ENCODE measurements around the gene SF3B5.
A peak's percentile ranks its signal among the peaks of the same experiment; 100 is the strongest.
"Not testable (repeated sequence)": the region's sequence is repeated elsewhere in the genome, so short reads cannot be mapped to it uniquely, and the experiment has no call there.

Gene SF3B5

GRCh38 chr6:144063744-144064401 is 31.5 kb downstream of the SF3B5 start:
- peak; percentile 90 for DNase-seq (ENCODE audit: low spot score)

GRCh38 chr6:144063246-144063743 is 32.1 kb downstream of the SF3B5 start:
- DNase-seq (ENCODE audit: low spot score) = no peak

DNA sequence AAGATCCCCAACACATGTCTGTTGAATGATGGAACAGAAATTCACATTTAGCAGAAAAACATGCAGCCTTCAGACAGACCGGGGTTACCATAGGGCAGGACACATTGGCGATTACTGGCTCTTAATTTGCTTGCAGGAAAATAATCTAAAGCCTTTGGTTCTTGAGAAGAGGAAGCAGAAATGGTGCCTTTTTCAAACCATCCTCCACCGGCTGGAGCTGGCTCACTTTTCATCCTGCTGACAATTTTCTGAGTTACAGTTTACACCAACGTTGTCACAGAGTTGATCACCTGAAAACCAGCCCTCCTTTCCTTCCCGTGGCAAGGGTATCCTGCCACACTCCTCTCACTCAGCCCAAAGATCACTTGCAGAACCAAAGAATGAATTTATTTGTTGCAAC is 32.6 kb downstream of the SF3B5 start:
- no peak for DNase-seq (ENCODE audit: low spot score)

DNA sequence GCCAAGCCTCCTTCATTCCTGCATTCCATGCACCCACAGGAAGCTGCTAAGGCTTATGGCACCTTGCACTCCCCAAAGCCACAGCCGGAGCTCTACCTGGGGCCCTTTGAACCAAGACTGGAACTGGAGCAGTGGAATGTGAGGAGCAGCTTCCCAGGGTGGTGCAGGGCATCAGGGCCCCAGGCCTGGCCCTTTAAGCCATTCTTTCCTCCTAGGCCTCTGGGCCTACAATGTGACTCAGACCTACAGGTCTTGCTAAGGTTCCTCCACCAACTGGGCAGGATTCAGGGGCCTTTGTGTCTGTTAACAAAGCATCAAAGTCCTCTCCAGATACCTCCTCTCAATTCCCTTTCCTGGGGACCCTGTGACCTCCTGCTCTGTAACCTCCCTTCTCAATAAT is 36.2 kb downstream of the SF3B5 start:
- DNase-seq (ENCODE audit: low spot score) = no peak

- no peak for DNase-seq (ENCODE audit: low spot score)
Measured at GRCh38 chr6:144055121-144055931, 40.0 kb downstream of the SF3B5 start.

DNA sequence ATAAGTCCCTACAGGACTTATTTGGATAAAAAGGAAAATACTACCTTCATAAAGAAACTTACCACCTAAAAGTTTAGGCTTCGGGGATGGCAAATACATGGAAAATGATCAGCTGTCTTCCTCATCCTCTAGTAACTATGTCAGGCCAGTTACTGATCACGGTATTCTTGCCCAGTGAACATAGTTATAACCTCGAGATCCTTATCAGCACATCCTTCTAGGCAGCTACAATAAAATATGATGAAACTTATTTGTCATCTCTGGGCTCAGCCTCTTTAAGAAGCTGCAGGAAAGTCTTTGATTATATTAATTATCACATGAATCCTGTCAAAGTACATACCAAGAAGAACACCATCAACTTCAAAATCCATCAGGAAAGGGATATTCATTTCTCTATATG is 41.8 kb downstream of the SF3B5 start:
- DNase-seq (ENCODE audit: low spot score) = no peak

- no peak for DNase-seq (ENCODE audit: low spot score)
Measured at GRCh38 chr6:144052488-144052887, 42.9 kb downstream of the SF3B5 start.

GRCh38 chr6:144049386-144049785 is 46.0 kb downstream of the SF3B5 start:
- no peak for DNase-seq (ENCODE audit: low spot score)

GRCh38 chr6:144047688-144048087 is 47.7 kb downstream of the SF3B5 start:
- no peak for DNase-seq (ENCODE audit: low spot score)

DNA sequence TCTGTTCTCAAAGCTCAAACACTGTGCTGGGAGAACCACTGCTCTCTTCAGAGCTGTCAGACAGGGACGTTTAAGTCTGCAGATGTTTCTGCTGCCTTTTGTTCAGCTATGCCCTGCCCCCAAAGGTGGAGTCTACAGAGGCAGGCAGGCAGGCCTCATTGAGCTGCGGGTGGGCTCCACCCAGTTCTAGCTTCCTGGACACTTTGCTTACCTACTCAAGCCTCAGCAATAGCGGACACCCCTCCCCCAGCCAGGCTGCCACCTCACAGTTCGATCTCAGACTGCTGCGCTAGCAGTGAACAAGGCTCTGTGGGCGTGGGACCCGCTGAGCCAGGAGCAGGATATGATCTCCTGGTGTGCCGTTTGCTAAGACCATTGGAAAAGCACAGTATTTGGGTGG is 48.7 kb downstream of the SF3B5 start:
- not testable (repeated sequence) for DNase-seq (ENCODE audit: low spot score)

- not testable (repeated sequence) for DNase-seq (ENCODE audit: low spot score)
Measured at GRCh38 chr6:144044989-144045388, 50.4 kb downstream of the SF3B5 start.

All from LoVo (cell line).